ENCODE data around the gene GTSF1L. TPM values are rescaled to one million over a fixed set of nuclear protein-coding genes. Genes with fewer than 3 reads are reported as not detected.

The GTSF1L gene
- total and polyA plus RNA-seq, 4 donors, result not detected

DNA sequence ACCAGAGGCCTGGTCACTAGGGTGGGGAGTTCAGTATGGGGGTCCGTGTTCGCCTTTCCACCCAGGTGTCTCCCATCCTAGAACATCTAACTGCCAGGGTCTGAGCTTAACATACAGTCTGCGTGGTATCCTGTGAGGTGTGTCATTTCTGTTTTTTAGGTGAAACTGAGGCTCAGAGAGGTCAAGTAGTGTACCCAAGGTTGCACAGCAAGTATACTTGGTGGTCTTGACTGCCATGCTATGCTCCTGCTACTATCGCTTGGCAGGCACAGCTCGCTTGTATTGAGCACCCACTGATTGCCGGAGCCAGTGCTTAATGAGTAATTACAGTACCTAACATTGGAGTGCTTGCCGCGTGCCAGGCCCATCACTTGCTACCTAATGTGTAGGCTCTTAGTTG is 26.2 kb downstream of the GTSF1L start:
- Histone ChIP-seq H3K9me3 (ENCODE audit: control insufficient read depth in 4 of 4, low read length in 3 of 4) (no peaks in the 10 kb centered on the region), H3K27ac (ENCODE audit: low read depth in 1 of 2, low read length in 2 of 2) (no peak overlapping the region), H3K9ac (ENCODE audit: low read depth in 1 of 2, low read length in 2 of 2) (no peak overlapping the region), H3K4me3 (ENCODE audit: low read depth in 1 of 3, low read length in 3 of 3) (no peak overlapping the region), H3K36me3 (ENCODE audit: control insufficient read depth in 4 of 4, insufficient read depth in 3 of 4, low read depth in 1 of 4, low read length in 3 of 4) (no peaks in the 10 kb centered on the region), H3K4me1 (ENCODE audit: control insufficient read depth in 4 of 4, insufficient read depth in 4 of 4, low read length in 3 of 4) (no peaks in the 10 kb centered on the region), H3K27me3 (ENCODE audit: control insufficient read depth in 4 of 4, insufficient read depth in 4 of 4, low read length in 3 of 4) (no peaks in the 10 kb centered on the region)
- DNase-seq (ENCODE audit: low spot score), result no peak
- TF ChIP-seq SP1 (IDR thresholded peaks at IDR 0.05) (no peak), TAF1 (conservative IDR thresholded peaks at IDR 0.05) (no peak), RAD21 (IDR thresholded peaks at IDR 0.05) (no peak), JUND (IDR thresholded peaks at IDR 0.05) (no peak), RXRA (IDR thresholded peaks at IDR 0.05) (no peak), EGR1 (IDR thresholded peaks at IDR 0.05; ENCODE audit: low read depth in 2 of 2) (no peak), HNF4G (IDR thresholded peaks at IDR 0.05) (no peak), YY1 (IDR thresholded peaks at IDR 0.05) (no peak)
- TF ChIP-seq, protein P1, sequence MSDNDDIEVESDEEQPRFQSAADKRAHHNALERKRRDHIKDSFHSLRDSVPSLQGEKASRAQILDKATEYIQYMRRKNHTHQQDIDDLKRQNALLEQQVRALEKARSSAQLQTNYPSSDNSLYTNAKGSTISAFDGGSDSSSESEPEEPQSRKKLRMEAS (IDR thresholded peaks at IDR 0.05), result no peak
- TF ChIP-seq, protein P2, sequence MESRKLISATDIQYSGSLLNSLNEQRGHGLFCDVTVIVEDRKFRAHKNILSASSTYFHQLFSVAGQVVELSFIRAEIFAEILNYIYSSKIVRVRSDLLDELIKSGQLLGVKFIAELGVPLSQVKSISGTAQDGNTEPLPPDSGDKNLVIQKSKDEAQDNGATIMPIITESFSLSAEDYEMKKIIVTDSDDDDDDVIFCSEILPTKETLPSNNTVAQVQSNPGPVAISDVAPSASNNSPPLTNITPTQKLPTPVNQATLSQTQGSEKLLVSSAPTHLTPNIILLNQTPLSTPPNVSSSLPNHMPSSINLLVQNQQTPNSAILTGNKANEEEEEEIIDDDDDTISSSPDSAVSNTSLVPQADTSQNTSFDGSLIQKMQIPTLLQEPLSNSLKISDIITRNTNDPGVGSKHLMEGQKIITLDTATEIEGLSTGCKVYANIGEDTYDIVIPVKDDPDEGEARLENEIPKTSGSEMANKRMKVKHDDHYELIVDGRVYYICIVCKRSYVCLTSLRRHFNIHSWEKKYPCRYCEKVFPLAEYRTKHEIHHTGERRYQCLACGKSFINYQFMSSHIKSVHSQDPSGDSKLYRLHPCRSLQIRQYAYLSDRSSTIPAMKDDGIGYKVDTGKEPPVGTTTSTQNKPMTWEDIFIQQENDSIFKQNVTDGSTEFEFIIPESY (IDR thresholded peaks at IDR 0.05), result no peak
- TF ChIP-seq, protein P3, sequence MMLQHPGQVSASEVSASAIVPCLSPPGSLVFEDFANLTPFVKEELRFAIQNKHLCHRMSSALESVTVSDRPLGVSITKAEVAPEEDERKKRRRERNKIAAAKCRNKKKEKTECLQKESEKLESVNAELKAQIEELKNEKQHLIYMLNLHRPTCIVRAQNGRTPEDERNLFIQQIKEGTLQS (IDR thresholded peaks at IDR 0.05), result no peak
- TF ChIP-seq, protein P4, sequence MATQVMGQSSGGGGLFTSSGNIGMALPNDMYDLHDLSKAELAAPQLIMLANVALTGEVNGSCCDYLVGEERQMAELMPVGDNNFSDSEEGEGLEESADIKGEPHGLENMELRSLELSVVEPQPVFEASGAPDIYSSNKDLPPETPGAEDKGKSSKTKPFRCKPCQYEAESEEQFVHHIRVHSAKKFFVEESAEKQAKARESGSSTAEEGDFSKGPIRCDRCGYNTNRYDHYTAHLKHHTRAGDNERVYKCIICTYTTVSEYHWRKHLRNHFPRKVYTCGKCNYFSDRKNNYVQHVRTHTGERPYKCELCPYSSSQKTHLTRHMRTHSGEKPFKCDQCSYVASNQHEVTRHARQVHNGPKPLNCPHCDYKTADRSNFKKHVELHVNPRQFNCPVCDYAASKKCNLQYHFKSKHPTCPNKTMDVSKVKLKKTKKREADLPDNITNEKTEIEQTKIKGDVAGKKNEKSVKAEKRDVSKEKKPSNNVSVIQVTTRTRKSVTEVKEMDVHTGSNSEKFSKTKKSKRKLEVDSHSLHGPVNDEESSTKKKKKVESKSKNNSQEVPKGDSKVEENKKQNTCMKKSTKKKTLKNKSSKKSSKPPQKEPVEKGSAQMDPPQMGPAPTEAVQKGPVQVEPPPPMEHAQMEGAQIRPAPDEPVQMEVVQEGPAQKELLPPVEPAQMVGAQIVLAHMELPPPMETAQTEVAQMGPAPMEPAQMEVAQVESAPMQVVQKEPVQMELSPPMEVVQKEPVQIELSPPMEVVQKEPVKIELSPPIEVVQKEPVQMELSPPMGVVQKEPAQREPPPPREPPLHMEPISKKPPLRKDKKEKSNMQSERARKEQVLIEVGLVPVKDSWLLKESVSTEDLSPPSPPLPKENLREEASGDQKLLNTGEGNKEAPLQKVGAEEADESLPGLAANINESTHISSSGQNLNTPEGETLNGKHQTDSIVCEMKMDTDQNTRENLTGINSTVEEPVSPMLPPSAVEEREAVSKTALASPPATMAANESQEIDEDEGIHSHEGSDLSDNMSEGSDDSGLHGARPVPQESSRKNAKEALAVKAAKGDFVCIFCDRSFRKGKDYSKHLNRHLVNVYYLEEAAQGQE (IDR thresholded peaks at IDR 0.05), result no peak
- WGBS, result 97% methylated on average over 8 of the region's 8 CpGs

DNA sequence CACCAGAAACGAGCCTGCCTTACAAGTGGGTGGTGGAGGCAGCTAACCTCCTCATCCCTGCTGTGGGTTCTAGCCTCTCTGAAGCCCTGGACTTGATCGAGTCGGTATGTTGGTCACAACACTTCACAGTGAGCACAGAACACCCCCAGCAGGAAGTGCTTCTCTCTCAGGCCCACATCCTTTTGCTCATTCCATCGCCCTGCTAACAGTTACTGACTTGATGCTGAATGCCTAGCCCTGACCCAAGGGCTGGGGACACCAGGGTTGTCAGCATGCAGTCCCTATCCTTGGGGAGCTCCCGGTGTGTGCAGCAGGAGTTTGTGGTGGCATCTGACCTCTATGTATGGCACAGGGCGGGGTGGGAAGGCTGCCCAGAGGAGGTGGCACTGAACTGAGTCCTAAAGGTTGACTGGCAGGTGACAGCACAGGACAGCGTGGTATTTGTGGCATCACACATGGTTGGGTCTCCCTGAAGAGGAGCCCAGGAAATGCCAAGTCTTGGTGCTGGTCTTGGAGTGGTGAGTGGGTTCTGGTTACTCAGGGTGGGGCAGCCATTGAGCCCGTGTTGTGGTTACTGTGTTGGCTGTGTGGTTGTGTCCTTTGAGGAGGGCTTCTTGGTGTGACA is 26.7 kb downstream of the GTSF1L start:
- no peak for DNase-seq (ENCODE audit: low spot score)
- no peaks in the 10 kb centered on the region for H3K4me1 ChIP-seq (ENCODE audit: control insufficient read depth in 4 of 4, insufficient read depth in 4 of 4, low read length in 3 of 4)
- no peak overlapping the region for H3K9ac ChIP-seq (ENCODE audit: low read depth in 1 of 2, low read length in 2 of 2)
- H3K27me3 ChIP-seq (ENCODE audit: control insufficient read depth in 4 of 4, insufficient read depth in 4 of 4, low read length in 3 of 4), result no peaks in the 10 kb centered on the region
- no peak for TF ChIP-seq EGR1 (IDR thresholded peaks at IDR 0.05; ENCODE audit: low read depth in 2 of 2)
- no peak for TF ChIP-seq RAD21 (IDR thresholded peaks at IDR 0.05)
- TF ChIP-seq, protein P4 (IDR thresholded peaks at IDR 0.05), result no peak
- no peak for TF ChIP-seq HNF4G (IDR thresholded peaks at IDR 0.05)
- TF ChIP-seq, protein P2 (IDR thresholded peaks at IDR 0.05), result no peak
- TF ChIP-seq, protein P3 (IDR thresholded peaks at IDR 0.05), result no peak
- no peak overlapping the region for H3K27ac ChIP-seq (ENCODE audit: low read depth in 1 of 2, low read length in 2 of 2)
- 87% methylated on average over 8 of the region's 8 CpGs for WGBS
- H3K9me3 ChIP-seq (ENCODE audit: control insufficient read depth in 4 of 4, low read length in 3 of 4), result no peaks in the 10 kb centered on the region
- no peak overlapping the region for H3K4me3 ChIP-seq (ENCODE audit: low read depth in 1 of 3, low read length in 3 of 3)
- no peaks in the 10 kb centered on the region for H3K36me3 ChIP-seq (ENCODE audit: control insufficient read depth in 4 of 4, insufficient read depth in 3 of 4, low read depth in 1 of 4, low read length in 3 of 4)
